ENCODE measurements around the gene PRKCE. TPM values are rescaled to one million over a fixed set of nuclear protein-coding genes. Genes with fewer than 3 reads are reported as not detected.
"Not testable (repeated sequence)": the region's sequence is repeated elsewhere in the genome, so short reads cannot be mapped to it uniquely, and the experiment has no call there.

The PRKCE gene
- total RNA-seq, 1 experiment from 2014 or later = 17.7 TPM

- CTCF ChIA-PET = no interaction called here
- Mint-ChIP-seq H3K27me3 (ENCODE audit: unreplicated experiment) (no peaks in the 10 kb centered on the region), H3K27ac (ENCODE audit: unreplicated experiment) (no peak overlapping the region), H3K36me3 (ENCODE audit: insufficient read depth, unreplicated experiment) (no peaks in the 10 kb centered on the region), H3K4me3 (ENCODE audit: low read depth, unreplicated experiment) (no peak overlapping the region), H3K4me1 (ENCODE audit: low read depth, unreplicated experiment) (peaks cover 23% of the 10 kb centered on the region), H3K9me3 (ENCODE audit: low read depth, unreplicated experiment) (peaks cover 3% of the 10 kb centered on the region)
- no peak for DNase-seq
- BruUV-seq (replicated peaks) = no TSS peak
- intact Hi-C loops (cut with micrococcal nuclease; ENCODE audit: unreplicated experiment) = no loop called here
- TF ChIP-seq CTCF (IDR thresholded peaks at IDR 0.05; ENCODE audit: unreplicated experiment) = no peak
Observed at GRCh38 chr2:45912109-45912508, 260.6 kb downstream of the PRKCE start.

GRCh38 chr2:45913539-45913938 lies 262.1 kb downstream of the PRKCE start:
- CTCF ChIA-PET = no interaction called here
- BruUV-seq (replicated peaks) = no TSS peak
- TF ChIP-seq CTCF (IDR thresholded peaks at IDR 0.05; ENCODE audit: unreplicated experiment) = no peak

GRCh38 chr2:45915523-45915922 lies 264.0 kb downstream of the PRKCE start:
- H3K36me3 Mint-ChIP-seq (ENCODE audit: insufficient read depth, unreplicated experiment) = no peaks in the 10 kb centered on the region
- TF ChIP-seq CTCF (IDR thresholded peaks at IDR 0.05; ENCODE audit: unreplicated experiment) = no peak
- DNase-seq = no peak
- H3K4me3 Mint-ChIP-seq (ENCODE audit: low read depth, unreplicated experiment) = no peak overlapping the region
- no TSS peak for BruUV-seq (replicated peaks)
- no peak overlapping the region for H3K27ac Mint-ChIP-seq (ENCODE audit: unreplicated experiment)
- CTCF ChIA-PET = no interaction called here
- H3K27me3 Mint-ChIP-seq (ENCODE audit: unreplicated experiment) = no peaks in the 10 kb centered on the region
- peaks cover 7% of the 10 kb centered on the region for H3K4me1 Mint-ChIP-seq (ENCODE audit: low read depth, unreplicated experiment)
- intact Hi-C loops (cut with micrococcal nuclease; ENCODE audit: unreplicated experiment) = no loop called here
- H3K9me3 Mint-ChIP-seq (ENCODE audit: low read depth, unreplicated experiment) = peaks cover 3% of the 10 kb centered on the region

More at GRCh38 chr2:45913539-45913938, 262.1 kb downstream of the PRKCE start:
- Mint-ChIP-seq H3K4me3 (ENCODE audit: low read depth, unreplicated experiment) (no peak overlapping the region), H3K4me1 (ENCODE audit: low read depth, unreplicated experiment) (peaks cover 23% of the 10 kb centered on the region), H3K27ac (ENCODE audit: unreplicated experiment) (no peak overlapping the region), H3K9me3 (ENCODE audit: low read depth, unreplicated experiment) (peaks cover 3% of the 10 kb centered on the region), H3K36me3 (ENCODE audit: insufficient read depth, unreplicated experiment) (no peaks in the 10 kb centered on the region), H3K27me3 (ENCODE audit: unreplicated experiment) (no peaks in the 10 kb centered on the region)
- intact Hi-C loops (cut with micrococcal nuclease; ENCODE audit: unreplicated experiment) = no loop called here
- DNase-seq = no peak

GRCh38 chr2:45917561-45918176 lies 266.2 kb downstream of the PRKCE start:
- H3K4me1 Mint-ChIP-seq (ENCODE audit: low read depth, unreplicated experiment); H3K27ac Mint-ChIP-seq (ENCODE audit: unreplicated experiment); H3K4me3 Mint-ChIP-seq (ENCODE audit: low read depth, unreplicated experiment); intact Hi-C loops (cut with micrococcal nuclease; ENCODE audit: unreplicated experiment); H3K36me3 Mint-ChIP-seq (ENCODE audit: insufficient read depth, unreplicated experiment); DNase-seq; CTCF ChIA-PET; H3K27me3 Mint-ChIP-seq (ENCODE audit: unreplicated experiment); H3K9me3 Mint-ChIP-seq (ENCODE audit: low read depth, unreplicated experiment); BruUV-seq (replicated peaks): not testable (repeated sequence)

GRCh38 chr2:45918463-45919159 lies 267.1 kb downstream of the PRKCE start:
- H3K36me3 Mint-ChIP-seq (ENCODE audit: insufficient read depth, unreplicated experiment) = no peaks in the 10 kb centered on the region
- TF ChIP-seq CTCF (IDR thresholded peaks at IDR 0.05; ENCODE audit: unreplicated experiment) = no peak
- no peak overlapping the region for H3K4me3 Mint-ChIP-seq (ENCODE audit: low read depth, unreplicated experiment)
- no peak for DNase-seq
- intact Hi-C loops (cut with micrococcal nuclease; ENCODE audit: unreplicated experiment) = no loop called here
- CTCF ChIA-PET = no interaction called here
- H3K4me1 Mint-ChIP-seq (ENCODE audit: low read depth, unreplicated experiment) = no peaks in the 10 kb centered on the region
- no TSS peak for BruUV-seq (replicated peaks)
- peaks cover 3% of the 10 kb centered on the region for H3K9me3 Mint-ChIP-seq (ENCODE audit: low read depth, unreplicated experiment)
- H3K27me3 Mint-ChIP-seq (ENCODE audit: unreplicated experiment) = no peaks in the 10 kb centered on the region
- no peak overlapping the region for H3K27ac Mint-ChIP-seq (ENCODE audit: unreplicated experiment)

Measured in Calu3 (cell line).